GM18867 (cell line): ENCODE results near the gene SPTBN1.

Experiments
- ATAC-seq: cut with Tn5 transposase; IDR thresholded peaks from one replicate; pipeline ENCODE4 v1.9.1; 2021; ENCODE audit warnings: mild to moderate bottlenecking, moderate library complexity; ENCODE audit not compliant: unreplicated experiment

SPTBN1 gene

GRCh38 chr2:54587171-54588016 is 131.3 kb downstream of the SPTBN1 start:
- ATAC-seq: no peak

- ATAC-seq: no peak
Observed at GRCh38 chr2:54588244-54588899, 132.2 kb downstream of the SPTBN1 start.

GRCh38 chr2:54589038-54589339 is 132.9 kb downstream of the SPTBN1 start:
- no peak for ATAC-seq

- ATAC-seq: no peak
Observed at GRCh38 chr2:54589340-54590215, 133.5 kb downstream of the SPTBN1 start.

GRCh38 chr2:54590216-54591120 is 134.3 kb downstream of the SPTBN1 start:
- no peak for ATAC-seq

GRCh38 chr2:54591551-54591950 is 135.4 kb downstream of the SPTBN1 start:
- no peak for ATAC-seq

GRCh38 chr2:54593249-54593648 is 137.1 kb downstream of the SPTBN1 start:
- no peak for ATAC-seq

GRCh38 chr2:54594048-54594447 is 137.9 kb downstream of the SPTBN1 start:
- ATAC-seq: no peak

GRCh38 chr2:54595161-54595803 is 139.2 kb downstream of the SPTBN1 start:
- ATAC-seq: no peak

- no peak for ATAC-seq
Observed at GRCh38 chr2:54595999-54596902, 140.1 kb downstream of the SPTBN1 start.

GRCh38 chr2:54597153-54597848 is 141.2 kb downstream of the SPTBN1 start:
- no peak for ATAC-seq

- ATAC-seq: no peak
Observed at GRCh38 chr2:54598347-54599325, 142.5 kb downstream of the SPTBN1 start.

GRCh38 chr2:54599326-54599710 is 143.2 kb downstream of the SPTBN1 start:
- ATAC-seq: no peak

GRCh38 chr2:54599914-54600313 is 143.8 kb downstream of the SPTBN1 start:
- no peak for ATAC-seq

- no peak for ATAC-seq
Observed at GRCh38 chr2:54601339-54601738, 145.2 kb downstream of the SPTBN1 start.

GRCh38 chr2:54602736-54603322 is 146.7 kb downstream of the SPTBN1 start:
- no peak for ATAC-seq

GRCh38 chr2:54603357-54603756 is 147.2 kb downstream of the SPTBN1 start:
- no peak for ATAC-seq
